ENCODE measurements around the gene ERBB4. TPM values are rescaled to one million over a fixed set of nuclear protein-coding genes. Genes with fewer than 3 reads are reported as not detected.
A peak's percentile ranks its signal among the peaks of the same experiment; 100 is the strongest.

ERBB4 gene
- total and polyA plus RNA-seq, 10 of the 15 experiments (the other 5 are each of a cell fraction or from before 2014, with no cell fraction given) = under 0.01 to 0.23 (median 0.01) TPM; not detected in 4

DNA sequence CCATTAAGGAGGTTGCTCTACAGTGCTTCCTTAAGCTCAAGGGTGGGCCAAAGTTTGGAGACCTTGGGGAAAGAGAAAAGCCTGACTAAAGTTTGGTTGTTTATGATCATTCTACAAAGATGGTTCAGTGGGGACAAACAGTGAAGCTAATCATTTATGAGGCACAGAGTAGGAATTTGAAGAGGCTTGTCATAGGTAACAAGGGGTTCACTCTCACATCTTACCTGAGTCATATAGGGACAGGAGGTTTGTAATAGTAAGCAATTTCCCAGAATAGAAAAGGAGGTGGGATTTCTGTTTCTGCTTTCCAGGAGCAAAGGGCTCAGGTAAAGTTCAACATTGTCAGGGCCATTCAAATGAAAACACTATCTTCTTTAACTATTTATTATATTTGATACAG, 1194.3 kb downstream of the ERBB4 start (continued):
- TF ChIP-seq ZNF207 (IDR thresholded peaks at IDR 0.05; ENCODE audit: borderline replicate concordance) (no peak), SUZ12 (IDR thresholded peaks at IDR 0.05; ENCODE audit: unreplicated experiment) (no peak), TAF1 (IDR thresholded peaks at IDR 0.05; ENCODE audit: borderline replicate concordance, low read depth, low read length) (no peak), MYC (IDR thresholded peaks at IDR 0.05; ENCODE audit: insufficient read depth, insufficient read length, insufficient replicate concordance, low read length, severe bottlenecking) (no peak), HDAC6 (IDR thresholded peaks at IDR 0.05; ENCODE audit: unreplicated experiment) (no peak)

- BruUV-seq (replicated peaks) = no TSS peak
- no peak for DNase-seq (ENCODE audit: low read depth, low spot score)
- H3K4me1 ChIP-seq (ENCODE audit: control insufficient read depth, insufficient read depth, low read length) = no peaks in the 10 kb centered on the region
- H3K9me3 ChIP-seq (replicated peaks; ENCODE audit: control insufficient read depth, insufficient read depth, low read length) = no peaks in the 10 kb centered on the region
- no peaks in the 10 kb centered on the region for H4K20me1 ChIP-seq (ENCODE audit: control insufficient read depth, insufficient read depth)
- in situ Hi-C loops (cut with MboI) = no loop called here
- H3K4me2 ChIP-seq (ENCODE audit: control insufficient read depth, insufficient read depth) = no peak overlapping the region
- no peak overlapping the region for H3K27ac ChIP-seq (ENCODE audit: control insufficient read depth, insufficient read depth)
- no peaks in the 10 kb centered on the region for H3K27me3 ChIP-seq (replicated peaks in 1 of 2; ENCODE audit: control insufficient read depth in 2 of 2, insufficient read depth in 2 of 2, low read length in 1 of 2)
- POLR2A ChIA-PET = no interaction called here
- FAIRE-seq = no peak
- no peak overlapping the region for H2AFZ ChIP-seq (ENCODE audit: control insufficient read depth, low read depth, low read length)
- no peak overlapping the region for H3K9ac ChIP-seq (ENCODE audit: control insufficient read depth, insufficient read depth, low read length)
- no peaks in the 10 kb centered on the region for H3K36me3 ChIP-seq (ENCODE audit: control insufficient read depth in 2 of 2, insufficient read depth in 2 of 2, low read length in 1 of 2)
- RAD21 ChIA-PET (ENCODE audit: unreplicated experiment) = no interaction called here
- no peak overlapping the region for H3K4me3 ChIP-seq
- intact Hi-C loops (cut with micrococcal nuclease; ENCODE audit: unreplicated experiment) = no loop called here
- 0% methylated on average over 1 of the region's 1 CpG for WGBS (ENCODE audit: insufficient coverage, insufficient replicate concordance, low lambda C conversion rate, missing lambda C conversion rate)
- CTCF ChIA-PET = interaction anchor here (0.7 to 1.5 kb wide), 3 partner anchors 13 to 30 kb away, joined by 3 to 6 read pairs (median 4); no protein-coding TSS in a partner anchor
- peak; percentile 61 for ATAC-seq
- SMC1A ChIA-PET (ENCODE audit: uncharacterized antibody, unreplicated experiment) = interaction anchor here (0.9 to 1.6 kb wide), 2 partner anchors 11 to 12 kb away, joined by 3 to 6 read pairs; no protein-coding TSS in a partner anchor
- H3K79me2 ChIP-seq (ENCODE audit: control insufficient read depth, insufficient read depth, low read length) = no peaks in the 10 kb centered on the region
- TF ChIP-seq RBBP5 (conservative IDR thresholded peaks at IDR 0.05) (no peak), IKZF1 (conservative IDR thresholded peaks at IDR 0.05) (peak; percentile 40), WRNIP1 (IDR thresholded peaks at IDR 0.05; ENCODE audit: borderline replicate concordance, low read depth, low read length) (no peak), RELB (IDR thresholded peaks at IDR 0.05; ENCODE audit: low read depth) (peak; percentile 27; the same call in 1 of the 2 replicates), MYC (IDR thresholded peaks at IDR 0.05; ENCODE audit: insufficient read depth, insufficient read length, insufficient replicate concordance, low read length, severe bottlenecking) (no peak), ZBTB11 (CRISPR knock-in tag; IDR thresholded peaks at IDR 0.05) (no peak), NFIC (IDR thresholded peaks at IDR 0.05; ENCODE audit: low read depth, low read length) (no peak), BMI1 (IDR thresholded peaks at IDR 0.05; ENCODE audit: borderline replicate concordance) (no peak), POLR2AphosphoS2 (IDR thresholded peaks at IDR 0.05; ENCODE audit: low read depth, low read length) (no peak)
- TF ChIP-seq, protein P1, sequence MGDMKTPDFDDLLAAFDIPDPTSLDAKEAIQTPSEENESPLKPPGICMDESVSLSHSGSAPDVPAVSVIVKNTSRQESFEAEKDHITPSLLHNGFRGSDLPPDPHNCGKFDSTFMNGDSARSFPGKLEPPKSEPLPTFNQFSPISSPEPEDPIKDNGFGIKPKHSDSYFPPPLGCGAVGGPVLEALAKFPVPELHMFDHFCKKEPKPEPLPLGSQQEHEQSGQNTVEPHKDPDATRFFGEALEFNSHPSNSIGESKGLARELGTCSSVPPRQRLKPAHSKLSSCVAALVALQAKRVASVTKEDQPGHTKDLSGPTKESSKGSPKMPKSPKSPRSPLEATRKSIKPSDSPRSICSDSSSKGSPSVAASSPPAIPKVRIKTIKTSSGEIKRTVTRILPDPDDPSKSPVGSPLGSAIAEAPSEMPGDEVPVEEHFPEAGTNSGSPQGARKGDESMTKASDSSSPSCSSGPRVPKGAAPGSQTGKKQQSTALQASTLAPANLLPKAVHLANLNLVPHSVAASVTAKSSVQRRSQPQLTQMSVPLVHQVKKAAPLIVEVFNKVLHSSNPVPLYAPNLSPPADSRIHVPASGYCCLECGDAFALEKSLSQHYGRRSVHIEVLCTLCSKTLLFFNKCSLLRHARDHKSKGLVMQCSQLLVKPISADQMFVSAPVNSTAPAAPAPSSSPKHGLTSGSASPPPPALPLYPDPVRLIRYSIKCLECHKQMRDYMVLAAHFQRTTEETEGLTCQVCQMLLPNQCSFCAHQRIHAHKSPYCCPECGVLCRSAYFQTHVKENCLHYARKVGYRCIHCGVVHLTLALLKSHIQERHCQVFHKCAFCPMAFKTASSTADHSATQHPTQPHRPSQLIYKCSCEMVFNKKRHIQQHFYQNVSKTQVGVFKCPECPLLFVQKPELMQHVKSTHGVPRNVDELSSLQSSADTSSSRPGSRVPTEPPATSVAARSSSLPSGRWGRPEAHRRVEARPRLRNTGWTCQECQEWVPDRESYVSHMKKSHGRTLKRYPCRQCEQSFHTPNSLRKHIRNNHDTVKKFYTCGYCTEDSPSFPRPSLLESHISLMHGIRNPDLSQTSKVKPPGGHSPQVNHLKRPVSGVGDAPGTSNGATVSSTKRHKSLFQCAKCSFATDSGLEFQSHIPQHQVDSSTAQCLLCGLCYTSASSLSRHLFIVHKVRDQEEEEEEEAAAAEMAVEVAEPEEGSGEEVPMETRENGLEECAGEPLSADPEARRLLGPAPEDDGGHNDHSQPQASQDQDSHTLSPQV (IDR thresholded peaks at IDR 0.05) = no peak
Observed at GRCh38 chr2:211333377-211333776, 1205.2 kb downstream of the ERBB4 start.
